Parathyroid adenoma (tissue), 2 donors: Measurements from ENCODE around the gene CACNA1C.

Source experiments
- H2AFZ ChIP-seq: fragments of 300-600 bp; sonication (generic); one replicate; pipeline ENCODE4 v1.7.0; 2017; ENCODE audit warnings: antibody characterized with exemption, mild to moderate bottlenecking
- H3K27ac ChIP-seq: fragments of 300-600 bp; sonication (generic); one replicate; pipeline ENCODE4 v1.7.0; 2017
- H3K27me3 ChIP-seq: fragments of 300-600 bp; sonication (generic); one replicate; pipeline ENCODE4 v1.7.0; 2017; ENCODE audit warnings: low read length; ENCODE audit not compliant: control insufficient read depth, insufficient read depth
- H3K36me3 ChIP-seq: fragments of 300-600 bp; sonication (generic); one replicate; pipeline ENCODE4 v1.7.0; 2017; ENCODE audit warnings: low read length; ENCODE audit not compliant: control insufficient read depth, insufficient read depth
- H3K4me1 ChIP-seq: fragments of 300-600 bp; sonication (generic); one replicate; pipeline ENCODE4 v1.7.0; 2017; ENCODE audit warnings: control low read depth
- H3K4me2 ChIP-seq: fragments of 300-600 bp; sonication (generic); one replicate; pipeline ENCODE4 v1.7.0; 2017; ENCODE audit warnings: low read length
- H3K4me3 ChIP-seq: fragments of 300-600 bp; sonication (generic); one replicate; pipeline ENCODE4 v1.7.0; 2017; ENCODE audit warnings: low read depth, low read length
- H3K79me2 ChIP-seq: fragments of 300-600 bp; sonication (generic); one replicate; pipeline ENCODE4 v1.7.0; 2017; ENCODE audit warnings: control low read depth
- H3K9ac ChIP-seq: fragments of 300-600 bp; sonication (generic); one replicate; pipeline ENCODE4 v1.7.0; 2017; ENCODE audit warnings: mild to moderate bottlenecking
- H3K9me3 ChIP-seq: fragments of 300-600 bp; sonication (generic); one replicate; pipeline ENCODE4 v1.7.0; 2017; ENCODE audit warnings: low read length; ENCODE audit not compliant: control insufficient read depth
- TF ChIP-seq, protein P1 (sequence below): fragments of 300-600 bp; sonication (generic); IDR thresholded peaks from one replicate; pipeline ENCODE4 v1.7.0; 2017; ENCODE audit warnings: antibody characterized with exemption, mild to moderate bottlenecking
- donor health status: primary hyperparathyroidism.

The CACNA1C gene

DNA sequence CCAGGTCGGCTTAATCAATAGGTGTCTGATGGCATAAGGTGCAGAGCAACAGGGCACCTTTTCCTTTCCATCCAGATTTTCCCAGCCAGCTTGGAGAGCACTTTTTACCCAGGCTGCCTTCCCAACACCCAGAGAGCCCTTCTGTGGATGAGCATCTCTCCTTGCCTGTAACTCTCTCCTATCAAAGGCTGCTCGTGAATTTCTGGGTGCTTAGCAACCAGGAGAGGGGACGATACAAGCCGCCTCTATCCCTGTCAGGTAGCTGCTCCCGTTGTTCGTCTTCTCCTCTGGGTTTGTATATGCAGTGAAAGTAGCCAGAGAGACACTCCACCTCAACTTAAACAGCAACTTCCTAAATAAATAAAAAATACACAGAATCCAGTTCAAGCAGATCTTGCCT is 124.2 kb downstream of the CACNA1C start:
- Histone ChIP-seq H3K36me3 (no peaks in the 10 kb centered on the region), H3K79me2 (no peaks in the 10 kb centered on the region), H3K4me1 (no peaks in the 10 kb centered on the region), H3K9ac (no peak overlapping the region), H3K27ac (no peak overlapping the region), H3K4me3 (no peak overlapping the region), H3K27me3 (no peaks in the 10 kb centered on the region), H2AFZ (no peak overlapping the region), H3K4me2 (no peak overlapping the region), H3K9me3 (no peaks in the 10 kb centered on the region)
- TF ChIP-seq, protein P1, sequence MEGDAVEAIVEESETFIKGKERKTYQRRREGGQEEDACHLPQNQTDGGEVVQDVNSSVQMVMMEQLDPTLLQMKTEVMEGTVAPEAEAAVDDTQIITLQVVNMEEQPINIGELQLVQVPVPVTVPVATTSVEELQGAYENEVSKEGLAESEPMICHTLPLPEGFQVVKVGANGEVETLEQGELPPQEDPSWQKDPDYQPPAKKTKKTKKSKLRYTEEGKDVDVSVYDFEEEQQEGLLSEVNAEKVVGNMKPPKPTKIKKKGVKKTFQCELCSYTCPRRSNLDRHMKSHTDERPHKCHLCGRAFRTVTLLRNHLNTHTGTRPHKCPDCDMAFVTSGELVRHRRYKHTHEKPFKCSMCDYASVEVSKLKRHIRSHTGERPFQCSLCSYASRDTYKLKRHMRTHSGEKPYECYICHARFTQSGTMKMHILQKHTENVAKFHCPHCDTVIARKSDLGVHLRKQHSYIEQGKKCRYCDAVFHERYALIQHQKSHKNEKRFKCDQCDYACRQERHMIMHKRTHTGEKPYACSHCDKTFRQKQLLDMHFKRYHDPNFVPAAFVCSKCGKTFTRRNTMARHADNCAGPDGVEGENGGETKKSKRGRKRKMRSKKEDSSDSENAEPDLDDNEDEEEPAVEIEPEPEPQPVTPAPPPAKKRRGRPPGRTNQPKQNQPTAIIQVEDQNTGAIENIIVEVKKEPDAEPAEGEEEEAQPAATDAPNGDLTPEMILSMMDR = no peak

DNA sequence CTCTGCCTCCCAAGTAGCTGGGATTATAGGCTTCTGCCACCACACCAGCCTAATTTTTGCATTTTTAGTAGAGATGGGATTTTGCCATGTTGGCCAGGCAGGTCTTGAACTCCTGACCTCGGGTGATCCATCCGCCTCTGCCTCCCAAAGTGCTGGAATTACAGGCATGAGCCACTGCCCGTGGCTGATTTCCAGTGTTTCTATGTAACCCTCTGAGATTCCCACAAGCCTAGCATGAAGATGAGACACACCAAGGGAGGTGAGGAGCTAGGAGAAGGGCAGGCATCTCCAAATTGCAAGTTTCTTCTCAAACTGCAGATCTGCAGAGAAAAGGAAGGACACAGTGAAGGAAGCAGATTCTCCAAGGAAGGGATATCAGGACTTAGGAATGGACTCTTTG is 125.0 kb downstream of the CACNA1C start:
- TF ChIP-seq, protein P1 = no peak
- Histone ChIP-seq H3K4me2 (no peak overlapping the region), H3K9ac (no peak overlapping the region), H3K36me3 (no peaks in the 10 kb centered on the region), H2AFZ (no peak overlapping the region), H3K9me3 (no peaks in the 10 kb centered on the region), H3K4me3 (no peak overlapping the region), H3K27me3 (no peaks in the 10 kb centered on the region), H3K27ac (no peak overlapping the region), H3K4me1 (no peaks in the 10 kb centered on the region), H3K79me2 (no peaks in the 10 kb centered on the region)

DNA sequence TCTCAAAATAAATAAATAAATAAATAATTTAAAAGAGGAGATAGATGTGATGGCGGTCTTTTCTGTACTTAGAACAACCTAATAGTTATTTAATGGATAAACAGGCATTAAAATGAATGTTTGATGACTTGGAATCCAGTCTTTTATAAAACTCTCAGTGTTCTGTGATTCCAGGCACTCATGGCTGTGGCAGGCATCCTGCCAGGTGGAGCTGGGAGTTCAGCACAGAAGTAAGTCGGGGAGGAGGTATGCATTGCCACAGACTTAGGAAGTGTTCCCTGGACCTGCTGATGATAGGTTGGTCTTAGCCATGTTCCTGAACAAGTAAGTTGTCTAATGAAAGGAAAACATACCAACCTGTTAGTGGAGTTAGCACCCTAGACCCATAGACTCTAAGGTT is 126.3 kb downstream of the CACNA1C start:
- no peaks in the 10 kb centered on the region for H3K79me2 ChIP-seq
- TF ChIP-seq, protein P1 = no peak
- H3K27me3 ChIP-seq = no peaks in the 10 kb centered on the region
- H3K9ac ChIP-seq = no peak overlapping the region
- H3K4me3 ChIP-seq = no peak overlapping the region
- no peak overlapping the region for H3K27ac ChIP-seq
- H3K4me2 ChIP-seq = no peak overlapping the region
- no peak overlapping the region for H2AFZ ChIP-seq
- H3K9me3 ChIP-seq = no peaks in the 10 kb centered on the region
- H3K4me1 ChIP-seq = no peaks in the 10 kb centered on the region
- no peaks in the 10 kb centered on the region for H3K36me3 ChIP-seq

DNA sequence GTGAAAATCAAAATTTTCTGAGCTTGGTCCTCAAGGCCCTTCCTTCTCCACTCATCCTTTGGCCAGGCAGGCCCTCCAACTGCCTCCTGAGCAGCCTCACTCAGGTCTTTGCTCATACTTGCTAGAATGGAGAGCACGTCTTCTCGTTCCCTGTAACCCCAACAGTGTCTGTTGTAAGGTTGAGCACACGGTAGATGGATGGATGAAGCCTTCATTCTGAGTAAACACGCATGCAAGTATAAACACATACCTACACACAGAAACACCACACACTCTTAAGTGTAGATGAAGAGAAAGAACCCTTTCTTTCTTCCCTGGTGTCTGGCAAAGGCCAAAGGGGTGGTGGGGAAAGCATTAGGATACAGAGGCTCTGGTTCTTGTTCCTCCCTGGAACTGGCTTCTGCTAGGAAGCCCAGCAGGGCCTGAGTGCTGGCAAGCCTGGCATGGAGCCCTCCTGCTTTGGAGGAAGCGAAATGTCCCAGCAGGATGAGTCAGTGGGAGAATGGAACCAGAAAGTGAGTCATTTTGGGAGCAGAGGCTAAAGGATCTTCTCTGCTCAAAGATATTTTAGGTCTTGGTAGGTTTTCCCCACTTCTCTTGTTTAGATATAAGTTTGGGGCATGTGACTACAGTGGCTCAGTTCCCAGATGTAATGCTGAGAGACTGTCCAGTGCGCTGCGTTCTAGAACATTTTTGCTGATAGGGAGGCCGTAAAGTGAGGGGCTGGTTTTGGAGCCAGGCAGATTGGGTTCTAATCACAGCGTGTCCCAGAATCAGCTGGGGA is 127.4 kb downstream of the CACNA1C start:
- TF ChIP-seq, protein P1 = no peak
- Histone ChIP-seq H3K79me2 (no peaks in the 10 kb centered on the region), H2AFZ (no peak overlapping the region), H3K9me3 (no peaks in the 10 kb centered on the region), H3K27ac (no peak overlapping the region), H3K4me1 (no peaks in the 10 kb centered on the region), H3K27me3 (no peaks in the 10 kb centered on the region), H3K4me3 (no peak overlapping the region), H3K4me2 (no peak overlapping the region), H3K9ac (no peak overlapping the region), H3K36me3 (no peaks in the 10 kb centered on the region)

DNA sequence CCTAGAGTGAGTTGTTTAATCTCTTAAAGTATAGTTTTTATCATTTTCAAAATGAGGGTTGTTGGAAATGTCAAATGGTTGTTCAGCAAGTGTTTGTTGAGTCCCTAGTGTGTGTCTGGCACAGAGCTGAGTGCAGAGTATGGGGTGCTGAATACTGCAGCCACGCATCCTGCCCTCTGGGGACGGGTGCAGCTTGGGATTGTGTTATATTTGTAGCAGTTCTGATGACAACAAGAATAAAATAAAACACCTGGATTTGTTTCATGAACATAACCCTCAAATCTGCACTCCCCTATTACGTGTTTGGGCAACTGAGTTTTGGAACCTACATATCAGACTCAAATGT is 127.9 kb downstream of the CACNA1C start:
- TF ChIP-seq, protein P1 = no peak
- Histone ChIP-seq H3K79me2 (no peaks in the 10 kb centered on the region), H3K4me2 (no peak overlapping the region), H3K27ac (no peak overlapping the region), H3K4me3 (no peak overlapping the region), H2AFZ (no peak overlapping the region), H3K27me3 (no peaks in the 10 kb centered on the region), H3K9ac (no peak overlapping the region), H3K4me1 (no peaks in the 10 kb centered on the region), H3K36me3 (no peaks in the 10 kb centered on the region), H3K9me3 (no peaks in the 10 kb centered on the region)
